ENCODE measurements around the gene GASK1A.

DNA sequence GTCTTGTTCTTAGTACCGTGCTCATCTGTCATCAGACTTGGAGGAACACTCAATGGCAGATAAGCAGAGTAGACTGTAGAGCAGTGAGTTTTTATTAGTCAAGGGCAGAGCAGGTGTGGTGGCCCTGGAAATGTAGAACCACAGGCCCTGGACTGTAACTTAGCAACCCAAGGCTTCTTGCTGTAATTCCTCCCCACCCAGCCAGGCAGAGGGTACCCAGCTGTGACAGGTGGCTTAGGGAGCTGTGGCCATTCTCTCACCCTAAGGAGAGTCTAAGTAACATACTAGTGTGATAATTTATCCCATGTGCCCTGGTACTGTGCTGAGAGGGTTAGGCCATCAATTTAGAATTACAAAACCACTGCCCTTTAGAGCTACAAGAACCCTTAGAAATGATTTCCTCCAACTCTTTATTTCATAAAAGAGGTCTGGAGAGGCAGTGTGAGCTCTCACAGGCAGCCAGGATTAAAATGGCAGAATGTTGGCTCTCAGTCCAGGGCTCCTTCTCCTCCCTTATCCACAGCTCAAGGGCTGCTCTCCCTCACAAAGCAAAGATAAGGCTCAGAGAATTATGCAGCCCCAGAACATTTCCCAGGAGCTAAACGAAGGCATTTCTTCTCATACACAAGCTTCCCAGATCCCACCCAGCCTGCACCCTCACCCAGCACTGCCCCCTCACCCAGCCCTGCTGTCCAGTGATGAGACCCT is 123.8 kb downstream of the GASK1A start:
- TF ChIP-seq, protein P1, sequence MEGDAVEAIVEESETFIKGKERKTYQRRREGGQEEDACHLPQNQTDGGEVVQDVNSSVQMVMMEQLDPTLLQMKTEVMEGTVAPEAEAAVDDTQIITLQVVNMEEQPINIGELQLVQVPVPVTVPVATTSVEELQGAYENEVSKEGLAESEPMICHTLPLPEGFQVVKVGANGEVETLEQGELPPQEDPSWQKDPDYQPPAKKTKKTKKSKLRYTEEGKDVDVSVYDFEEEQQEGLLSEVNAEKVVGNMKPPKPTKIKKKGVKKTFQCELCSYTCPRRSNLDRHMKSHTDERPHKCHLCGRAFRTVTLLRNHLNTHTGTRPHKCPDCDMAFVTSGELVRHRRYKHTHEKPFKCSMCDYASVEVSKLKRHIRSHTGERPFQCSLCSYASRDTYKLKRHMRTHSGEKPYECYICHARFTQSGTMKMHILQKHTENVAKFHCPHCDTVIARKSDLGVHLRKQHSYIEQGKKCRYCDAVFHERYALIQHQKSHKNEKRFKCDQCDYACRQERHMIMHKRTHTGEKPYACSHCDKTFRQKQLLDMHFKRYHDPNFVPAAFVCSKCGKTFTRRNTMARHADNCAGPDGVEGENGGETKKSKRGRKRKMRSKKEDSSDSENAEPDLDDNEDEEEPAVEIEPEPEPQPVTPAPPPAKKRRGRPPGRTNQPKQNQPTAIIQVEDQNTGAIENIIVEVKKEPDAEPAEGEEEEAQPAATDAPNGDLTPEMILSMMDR (IDR thresholded peaks at IDR 0.05; ENCODE audit: insufficient read depth, low read depth, low read length): no peak
- no peak for TF ChIP-seq EZH2 (IDR thresholded peaks at IDR 0.05; ENCODE audit: insufficient read depth, low read length)

Measured in astrocyte (in vitro differentiated cells and primary cell).